SU-DHL-6 (cell line): Measurements from ENCODE around the gene ADARB2.

Experiments used
- CTCF ChIP-seq: fragments of 200-600 bp; sonication (generic); IDR thresholded peaks from one replicate; pipeline ENCODE4 v1.5.1; 2017; ENCODE audit warnings: antibody characterized with exemption, mild to moderate bottlenecking, low read length, moderate library complexity; ENCODE audit not compliant: insufficient read depth, poor library complexity, severe bottlenecking
- EZH2phosphoT487 ChIP-seq: fragments of 200-600 bp; sonication (generic), shearing (Covaris generic); conservative IDR thresholded peaks from 2 replicates; pipeline ENCODE4 v1.6.1; 2018; ENCODE audit warnings: mild to moderate bottlenecking, antibody characterized with exemption, low read length, moderate library complexity, mixed read lengths

- no peak for TF ChIP-seq CTCF
- TF ChIP-seq EZH2phosphoT487: no peak
These were observed 492.8 kb downstream of the ADARB2 start for GRCh38 chr10:1244493-1244892.
